ENCODE results near the gene PTGES2.
"Not testable (repeated sequence)": the region's sequence is repeated elsewhere in the genome, so short reads cannot be mapped to it uniquely, and the experiment has no call there.

PTGES2 gene

DNA sequence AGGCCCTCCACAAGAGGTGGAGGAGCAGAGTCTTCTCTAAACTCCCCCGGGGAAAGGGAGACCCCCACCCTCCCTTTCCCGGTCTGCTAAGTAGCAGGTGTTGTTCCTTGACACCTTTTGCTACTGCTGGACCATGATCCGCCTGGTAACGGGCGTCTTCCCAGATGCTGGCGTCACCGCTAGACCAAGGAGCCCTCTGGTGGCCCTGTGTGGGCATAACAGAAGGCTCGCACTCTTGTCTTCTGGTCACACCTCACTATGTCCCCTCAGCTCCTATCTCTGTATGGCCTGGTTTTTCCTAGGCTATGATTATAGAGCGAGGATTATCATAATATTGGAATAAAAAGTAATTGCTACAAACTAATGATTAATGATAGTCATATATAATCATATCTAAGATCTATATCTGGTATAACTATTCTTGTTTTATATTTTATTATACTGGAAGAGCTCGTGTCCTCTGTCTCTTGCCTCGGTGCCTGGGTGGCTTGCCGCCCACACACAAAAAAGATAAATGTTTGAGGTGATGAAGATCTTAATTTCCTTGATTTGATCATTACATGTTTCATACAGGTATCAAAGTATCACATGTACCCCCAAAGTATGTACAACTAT, 2.6 kb upstream of the PTGES2 start:
- H3K9ac ChIP-seq (ENCODE audit: low read depth, low read length); H3K4me1 ChIP-seq (ENCODE audit: insufficient read depth, low read length); H3K4me3 ChIP-seq (ENCODE audit: low read length); H3K36me3 ChIP-seq (ENCODE audit: insufficient read depth, low read depth, low read length); H3K27ac ChIP-seq (ENCODE audit: low read length); H3K9me3 ChIP-seq (ENCODE audit: insufficient read depth, low read depth, low read length): not testable (repeated sequence)
- peaks cover 13% of the 10 kb centered on the region for H3K27me3 ChIP-seq (ENCODE audit: insufficient read depth, low read length)

DNA sequence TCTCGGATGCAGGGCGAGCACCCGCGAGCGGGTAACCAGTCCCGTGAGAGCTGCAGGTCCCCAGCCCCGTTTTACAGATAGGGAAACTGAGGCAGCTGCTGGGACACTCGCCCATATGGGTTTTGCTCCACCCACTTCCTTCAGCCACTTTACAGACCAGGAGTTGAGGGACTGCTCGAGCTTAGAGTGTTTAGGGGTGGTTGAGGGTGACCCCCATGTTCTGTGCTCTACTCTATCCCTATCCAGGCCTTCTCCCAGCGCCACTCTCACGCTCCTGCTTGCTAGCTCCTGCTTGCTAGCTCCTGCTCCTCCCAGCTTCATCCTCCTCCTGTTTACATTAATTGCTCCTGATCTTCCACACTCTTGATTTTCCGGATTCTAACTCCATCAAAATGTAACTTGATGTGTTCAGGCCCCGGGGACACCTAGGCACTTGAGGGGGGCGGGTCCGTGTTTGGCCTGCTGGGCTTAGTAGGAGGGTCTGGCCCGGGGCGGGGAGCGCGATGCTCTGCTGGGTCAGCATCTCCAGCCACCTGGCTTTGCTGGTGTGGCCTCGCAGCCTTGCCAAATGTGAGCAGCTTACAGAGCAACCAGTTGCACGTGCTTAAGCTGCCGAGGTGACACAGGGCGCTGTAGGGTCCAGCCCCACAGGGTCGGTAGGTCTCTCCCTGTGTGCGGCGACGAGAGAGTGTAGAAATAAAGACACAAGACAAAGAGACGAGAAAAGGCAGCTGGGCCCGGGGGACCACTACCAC, 1.5 kb upstream of the PTGES2 start:
- no peaks in the 10 kb centered on the region; the same call in 1 of the 2 replicates for H3K4me1 ChIP-seq (ENCODE audit: insufficient read depth, low read length)

GRCh38 chr9:128127990-128128835, 684 bp upstream of the PTGES2 start:
- Histone ChIP-seq H3K4me3 (ENCODE audit: low read length) (peak overlapping the region; percentile 97), H3K9ac (ENCODE audit: low read depth, low read length) (peak overlapping the region; percentile 97), H3K27ac (ENCODE audit: low read length) (peak overlapping the region; percentile 91), H3K9me3 (ENCODE audit: insufficient read depth, low read depth, low read length) (no peaks in the 10 kb centered on the region), H3K36me3 (ENCODE audit: insufficient read depth, low read depth, low read length) (peaks cover 17% of the 10 kb centered on the region), H3K4me1 (ENCODE audit: insufficient read depth, low read length) (no peaks in the 10 kb centered on the region; the same call in 1 of the 2 replicates), H3K27me3 (ENCODE audit: insufficient read depth, low read length) (peaks cover 13% of the 10 kb centered on the region)

More for the DNA sequence above, 1.5 kb upstream of the PTGES2 start:
- peak overlapping the region; percentile 97; the same call in 1 of the 2 replicates for H3K9ac ChIP-seq (ENCODE audit: low read depth, low read length)
- H3K27ac ChIP-seq (ENCODE audit: low read length), result no peak overlapping the region
- H3K4me3 ChIP-seq (ENCODE audit: low read length), result peak overlapping the region; percentile 97
- peaks cover 10% of the 10 kb centered on the region for H3K36me3 ChIP-seq (ENCODE audit: insufficient read depth, low read depth, low read length)
- H3K9me3 ChIP-seq (ENCODE audit: insufficient read depth, low read depth, low read length), result no peaks in the 10 kb centered on the region
- H3K27me3 ChIP-seq (ENCODE audit: insufficient read depth, low read length), result peaks cover 13% of the 10 kb centered on the region

GRCh38 chr9:128125580-128126354, 1.8 kb downstream of the PTGES2 start:
- no peaks in the 10 kb centered on the region; the same call in 1 of the 2 replicates for H3K4me1 ChIP-seq (ENCODE audit: insufficient read depth, low read length)
- no peak overlapping the region for H3K27ac ChIP-seq (ENCODE audit: low read length)
- H3K36me3 ChIP-seq (ENCODE audit: insufficient read depth, low read depth, low read length), result peaks cover 41% of the 10 kb centered on the region
- no peaks in the 10 kb centered on the region for H3K9me3 ChIP-seq (ENCODE audit: insufficient read depth, low read depth, low read length)
- peak overlapping the region; percentile 36; the same call in 1 of the 2 replicates for H3K4me3 ChIP-seq (ENCODE audit: low read length)
- H3K9ac ChIP-seq (ENCODE audit: low read depth, low read length), result no peak overlapping the region
- H3K27me3 ChIP-seq (ENCODE audit: insufficient read depth, low read length), result peaks cover 9% of the 10 kb centered on the region

DNA sequence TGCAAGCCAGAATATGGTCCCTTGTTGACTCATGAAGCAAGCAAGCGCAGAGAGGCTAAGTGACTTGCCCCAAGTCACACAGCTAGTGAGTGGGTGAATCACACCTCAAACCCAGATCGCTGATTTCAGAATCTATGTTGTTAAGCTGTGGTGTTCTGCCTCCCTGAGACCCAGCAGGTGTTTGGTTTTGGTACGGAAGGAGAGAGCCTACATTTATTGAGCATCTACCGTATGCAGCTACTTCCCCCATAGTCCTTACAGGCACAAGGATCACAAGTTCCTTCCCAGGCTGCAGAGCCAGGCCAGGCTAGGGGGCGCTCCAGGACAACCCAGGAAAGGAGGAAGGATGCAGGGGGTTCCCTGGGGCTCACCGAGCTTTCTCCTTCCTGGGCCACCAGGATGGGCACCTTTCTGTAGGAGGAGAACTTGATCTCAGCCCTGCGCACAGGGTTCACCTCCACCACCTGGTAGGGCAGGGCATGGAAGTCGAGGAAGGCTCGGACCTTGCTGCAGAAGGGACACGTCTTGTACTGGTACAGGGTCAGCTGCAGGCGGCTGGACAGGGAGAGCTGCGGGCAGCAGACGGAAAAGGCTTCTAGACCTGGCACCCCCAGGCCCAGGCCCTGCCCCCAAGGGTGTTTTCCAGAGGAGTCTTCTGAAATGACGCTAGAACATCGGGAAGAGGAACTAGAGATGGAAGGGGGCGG, 2.5 kb downstream of the PTGES2 start:
- peaks cover 41% of the 10 kb centered on the region for H3K36me3 ChIP-seq (ENCODE audit: insufficient read depth, low read depth, low read length)
- H3K9me3 ChIP-seq (ENCODE audit: insufficient read depth, low read depth, low read length), result no peaks in the 10 kb centered on the region

GRCh38 chr9:128124451-128124850, 3.1 kb downstream of the PTGES2 start:
- Histone ChIP-seq H3K36me3 (ENCODE audit: insufficient read depth, low read depth, low read length) (peaks cover 41% of the 10 kb centered on the region), H3K27ac (ENCODE audit: low read length) (no peak overlapping the region), H3K9me3 (ENCODE audit: insufficient read depth, low read depth, low read length) (no peaks in the 10 kb centered on the region), H3K27me3 (ENCODE audit: insufficient read depth, low read length) (peaks cover 9% of the 10 kb centered on the region), H3K9ac (ENCODE audit: low read depth, low read length) (no peak overlapping the region), H3K4me1 (ENCODE audit: insufficient read depth, low read length) (no peaks in the 10 kb centered on the region; the same call in 1 of the 2 replicates), H3K4me3 (ENCODE audit: low read length) (no peak overlapping the region)

More for the DNA sequence above, 2.5 kb downstream of the PTGES2 start:
- no peak overlapping the region for H3K4me3 ChIP-seq (ENCODE audit: low read length)
- H3K9ac ChIP-seq (ENCODE audit: low read depth, low read length), result no peak overlapping the region
- H3K27ac ChIP-seq (ENCODE audit: low read length), result no peak overlapping the region
- no peaks in the 10 kb centered on the region; the same call in 1 of the 2 replicates for H3K4me1 ChIP-seq (ENCODE audit: insufficient read depth, low read length)
- H3K27me3 ChIP-seq (ENCODE audit: insufficient read depth, low read length), result peaks cover 9% of the 10 kb centered on the region

DNA sequence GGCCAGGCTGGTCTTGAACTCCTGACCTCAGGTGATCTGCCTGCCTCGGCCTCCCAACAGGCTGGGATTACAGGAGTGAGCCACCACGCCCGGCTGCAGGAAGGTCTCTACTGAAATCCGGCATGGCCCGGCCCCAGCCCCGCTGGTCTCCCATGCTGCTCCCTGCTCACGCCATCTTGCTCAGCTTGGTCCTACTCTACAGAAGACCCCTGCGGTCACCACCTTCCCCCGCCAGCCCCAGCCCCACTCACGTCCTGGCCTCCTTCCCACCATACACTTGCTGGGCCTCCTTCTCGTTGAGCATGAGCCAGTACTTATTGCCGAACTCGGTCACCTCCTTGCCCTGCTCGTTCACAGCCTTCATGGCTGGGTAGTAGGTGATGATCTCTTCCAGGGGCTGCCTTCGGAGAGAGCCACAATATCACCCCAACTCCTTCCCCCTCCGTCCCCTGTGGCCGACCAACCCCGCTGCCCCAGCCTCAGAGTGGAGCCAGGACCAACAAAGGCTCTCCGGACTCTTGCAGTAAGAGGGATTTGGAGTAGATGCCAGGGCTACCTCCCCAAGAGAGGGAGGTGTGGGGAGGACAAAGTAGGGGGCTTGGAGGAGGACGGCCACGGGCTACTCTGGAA, 4.0 kb downstream of the PTGES2 start:
- Histone ChIP-seq H3K4me3 (ENCODE audit: low read length) (no peak overlapping the region), H3K4me1 (ENCODE audit: insufficient read depth, low read length) (no peaks in the 10 kb centered on the region; the same call in 1 of the 2 replicates), H3K9me3 (ENCODE audit: insufficient read depth, low read depth, low read length) (no peaks in the 10 kb centered on the region), H3K27me3 (ENCODE audit: insufficient read depth, low read length) (peaks cover 1% of the 10 kb centered on the region; the same call in 1 of the 2 replicates), H3K9ac (ENCODE audit: low read depth, low read length) (no peak overlapping the region), H3K27ac (ENCODE audit: low read length) (no peak overlapping the region), H3K36me3 (ENCODE audit: insufficient read depth, low read depth, low read length) (peaks cover 41% of the 10 kb centered on the region)

- Histone ChIP-seq H3K9me3 (ENCODE audit: insufficient read depth, low read depth, low read length) (no peaks in the 10 kb centered on the region), H3K4me3 (ENCODE audit: low read length) (no peak overlapping the region), H3K27me3 (ENCODE audit: insufficient read depth, low read length) (no peaks in the 10 kb centered on the region), H3K27ac (ENCODE audit: low read length) (no peak overlapping the region), H3K9ac (ENCODE audit: low read depth, low read length) (no peak overlapping the region), H3K36me3 (ENCODE audit: insufficient read depth, low read depth, low read length) (peaks cover 41% of the 10 kb centered on the region), H3K4me1 (ENCODE audit: insufficient read depth, low read length) (no peaks in the 10 kb centered on the region)
Measured at GRCh38 chr9:128122809-128123175, 4.7 kb downstream of the PTGES2 start.

GRCh38 chr9:128121924-128122808, 5.4 kb downstream of the PTGES2 start:
- Histone ChIP-seq H3K4me1 (ENCODE audit: insufficient read depth, low read length) (no peaks in the 10 kb centered on the region), H3K27me3 (ENCODE audit: insufficient read depth, low read length) (no peaks in the 10 kb centered on the region), H3K4me3 (ENCODE audit: low read length) (no peak overlapping the region), H3K36me3 (ENCODE audit: insufficient read depth, low read depth, low read length) (peaks cover 41% of the 10 kb centered on the region), H3K9ac (ENCODE audit: low read depth, low read length) (no peak overlapping the region), H3K27ac (ENCODE audit: low read length) (no peak overlapping the region), H3K9me3 (ENCODE audit: insufficient read depth, low read depth, low read length) (no peaks in the 10 kb centered on the region)

GRCh38 chr9:128121466-128121810, 6.1 kb downstream of the PTGES2 start:
- H3K4me1 ChIP-seq (ENCODE audit: insufficient read depth, low read length), result no peaks in the 10 kb centered on the region
- no peaks in the 10 kb centered on the region for H3K9me3 ChIP-seq (ENCODE audit: insufficient read depth, low read depth, low read length)
- no peak overlapping the region for H3K9ac ChIP-seq (ENCODE audit: low read depth, low read length)
- H3K36me3 ChIP-seq (ENCODE audit: insufficient read depth, low read depth, low read length), result peaks cover 41% of the 10 kb centered on the region
- no peak overlapping the region for H3K27ac ChIP-seq (ENCODE audit: low read length)
- H3K4me3 ChIP-seq (ENCODE audit: low read length), result no peak overlapping the region
- no peaks in the 10 kb centered on the region for H3K27me3 ChIP-seq (ENCODE audit: insufficient read depth, low read length)
